ENCODE results near the gene MRPL46. TPM values are rescaled to one million over a fixed set of nuclear protein-coding genes. Genes with fewer than 3 reads are reported as not detected.
"Not testable (repeated sequence)": the region's sequence is repeated elsewhere in the genome, so short reads cannot be mapped to it uniquely, and the experiment has no call there.

Gene MRPL46
- polyA plus RNA-seq, 3 donors: 31.4 to 32.3 (median 31.8) TPM

GRCh38 chr15:88480981-88481380 is 13.8 kb upstream of the MRPL46 start:
- no peak for DNase-seq (ENCODE audit: low read depth in 3 of 3, low spot score in 2 of 3)

- DNase-seq (ENCODE audit: low read depth in 3 of 3, low spot score in 2 of 3): no peak
Measured at GRCh38 chr15:88479169-88479568, 12.0 kb upstream of the MRPL46 start.

DNA sequence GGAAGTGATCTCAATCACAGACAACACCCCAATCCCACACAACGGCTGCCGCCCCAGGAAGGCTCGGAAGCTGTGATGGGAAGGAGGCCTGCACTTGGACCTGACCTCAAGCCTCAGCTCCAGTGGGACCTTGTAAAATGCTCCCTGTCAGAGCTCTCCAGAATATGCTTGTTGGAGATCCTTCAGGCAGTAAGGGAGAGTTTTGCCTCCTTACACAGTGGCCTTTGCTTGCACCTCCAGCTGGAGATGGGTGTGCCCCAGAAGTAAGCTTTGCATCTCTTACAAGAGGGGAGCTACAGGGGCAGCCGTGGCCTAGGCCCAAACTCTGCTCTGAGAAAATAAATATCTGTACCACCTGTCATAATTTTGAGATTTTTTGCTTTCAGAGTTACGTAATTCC is 10.7 kb upstream of the MRPL46 start:
- DNase-seq (ENCODE audit: low read depth in 3 of 3, low spot score in 2 of 3): no peak

DNA sequence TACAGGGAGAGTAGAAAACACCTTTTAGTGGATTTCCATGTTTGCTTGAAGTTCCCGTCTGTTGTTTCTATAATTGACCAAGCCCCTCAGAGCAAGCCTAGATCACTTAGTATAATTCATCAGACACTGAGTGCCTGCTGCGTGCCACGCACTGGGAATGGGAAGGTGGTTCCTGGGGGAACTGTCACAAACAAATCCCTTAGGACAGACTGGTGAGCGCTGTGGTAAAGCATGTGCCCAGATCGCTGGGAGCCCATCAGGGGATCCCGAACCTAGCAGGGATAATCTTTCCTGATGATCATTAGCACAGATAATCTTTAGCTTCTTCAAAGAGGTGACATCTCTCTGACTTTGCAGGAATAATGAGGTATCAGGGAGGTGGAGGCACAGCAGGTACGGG is 9.9 kb upstream of the MRPL46 start:
- no peak for DNase-seq (ENCODE audit: low read depth in 3 of 3, low spot score in 2 of 3)

DNA sequence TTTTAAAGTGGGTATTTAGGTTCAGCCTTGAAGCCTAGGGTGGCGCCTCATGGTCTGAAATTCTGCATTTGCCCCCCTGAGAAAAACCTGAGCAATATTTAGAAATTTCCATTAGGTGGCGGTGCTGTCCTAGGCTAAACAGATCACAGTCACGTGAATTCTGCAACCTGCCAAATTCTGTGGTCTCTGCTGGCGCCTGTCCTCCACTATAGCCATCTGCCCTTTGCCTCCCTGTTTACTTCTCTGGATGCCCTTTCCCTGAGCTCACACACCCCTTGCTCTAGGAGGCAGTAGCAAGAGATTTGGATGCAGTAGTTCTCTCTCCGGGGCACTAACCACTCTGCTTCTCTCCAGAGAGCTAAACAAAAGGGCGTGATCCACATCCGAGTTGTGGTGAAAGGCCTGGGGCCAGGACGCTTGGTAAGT is 9.5 kb upstream of the MRPL46 start:
- DNase-seq (ENCODE audit: low read depth in 3 of 3, low spot score in 2 of 3): no peak

- DNase-seq (ENCODE audit: low read depth in 3 of 3, low spot score in 2 of 3): not testable (repeated sequence)
Measured at GRCh38 chr15:88473661-88474293, 6.6 kb upstream of the MRPL46 start.

DNA sequence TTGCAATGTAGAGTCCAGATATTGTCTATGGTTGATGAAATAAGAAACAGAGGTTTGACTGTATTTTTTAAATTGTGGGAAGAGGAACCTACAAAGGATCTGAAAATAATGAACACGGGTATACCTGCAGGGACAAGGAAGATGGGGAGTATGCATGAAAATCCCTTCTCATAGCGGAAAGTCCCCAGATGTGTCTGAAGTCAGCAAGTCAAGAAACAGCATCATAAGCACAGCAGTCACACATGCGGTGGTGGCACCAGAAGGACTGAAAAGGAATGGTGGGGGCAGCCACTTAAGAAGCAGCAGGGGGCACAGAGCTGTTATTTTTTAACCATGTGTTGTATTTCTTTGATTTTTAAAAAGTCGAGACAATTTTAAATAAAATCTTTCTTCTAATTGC is 5.0 kb upstream of the MRPL46 start:
- DNase-seq (ENCODE audit: low read depth in 3 of 3, low spot score in 2 of 3): no peak

DNA sequence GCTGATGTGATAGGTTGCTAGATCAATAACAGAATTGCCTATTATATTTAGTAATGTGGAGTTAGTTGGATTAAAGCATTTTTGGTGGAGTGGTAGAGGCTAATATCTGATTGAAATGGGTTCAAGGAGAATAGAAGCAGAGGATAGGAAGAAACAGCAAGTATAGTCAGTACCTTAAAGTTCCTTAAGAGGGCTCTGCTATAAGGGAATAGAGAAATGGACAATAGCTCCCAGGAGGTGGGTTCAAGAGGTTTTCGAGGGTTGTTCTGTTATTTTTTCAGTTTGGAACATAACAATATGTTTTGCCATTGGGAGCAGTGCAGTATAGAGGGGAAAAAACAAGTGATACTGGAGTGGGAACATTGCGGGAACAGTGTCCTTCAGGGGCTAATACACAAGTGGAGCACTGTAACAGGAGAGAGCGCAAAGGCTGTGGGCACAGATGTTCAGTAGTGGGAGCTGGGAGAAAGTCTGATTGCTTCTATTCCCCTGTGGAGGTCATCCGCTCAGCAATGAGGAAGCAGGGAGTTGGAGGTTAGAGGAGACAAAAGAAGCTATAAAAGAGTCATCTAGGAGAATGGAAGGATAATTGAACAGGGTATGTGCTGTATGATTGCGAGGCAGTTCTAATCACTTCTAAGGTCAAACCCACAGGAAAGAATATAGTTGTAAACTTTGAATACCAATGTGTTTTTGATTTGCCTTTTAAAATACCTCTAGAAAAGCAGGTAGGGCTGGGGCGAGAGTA is 3.6 kb upstream of the MRPL46 start:
- DNase-seq (ENCODE audit: low read depth in 3 of 3, low spot score in 2 of 3): no peak

- DNase-seq (ENCODE audit: low read depth in 3 of 3, low spot score in 2 of 3): no peak
Measured at GRCh38 chr15:88469321-88469720, 2.1 kb upstream of the MRPL46 start.

DNA sequence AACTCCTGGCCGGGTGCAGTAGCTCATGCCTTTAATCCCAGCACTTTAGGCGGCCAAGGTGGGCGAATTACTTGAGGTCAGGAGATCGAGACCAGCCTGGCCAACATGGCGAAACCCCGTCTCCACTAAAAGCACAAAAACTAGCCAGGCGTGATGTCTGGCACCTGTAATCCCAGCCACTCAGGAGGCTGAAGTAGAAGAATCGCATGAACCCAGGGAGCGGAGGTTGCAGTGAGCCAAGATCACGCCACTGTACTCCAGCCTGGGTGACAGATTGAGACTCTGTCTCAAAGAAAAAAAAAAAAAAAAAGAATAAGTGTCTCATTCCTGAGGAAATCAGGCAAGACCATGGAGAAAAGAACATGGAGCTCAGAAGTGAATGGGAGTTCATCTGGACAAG is 1.5 kb upstream of the MRPL46 start:
- not testable (repeated sequence) for DNase-seq (ENCODE audit: low read depth in 3 of 3, low spot score in 2 of 3)

- no peak for DNase-seq (ENCODE audit: low read depth in 3 of 3, low spot score in 2 of 3)
Measured at GRCh38 chr15:88467935-88468528, 844 bp upstream of the MRPL46 start.

DNA sequence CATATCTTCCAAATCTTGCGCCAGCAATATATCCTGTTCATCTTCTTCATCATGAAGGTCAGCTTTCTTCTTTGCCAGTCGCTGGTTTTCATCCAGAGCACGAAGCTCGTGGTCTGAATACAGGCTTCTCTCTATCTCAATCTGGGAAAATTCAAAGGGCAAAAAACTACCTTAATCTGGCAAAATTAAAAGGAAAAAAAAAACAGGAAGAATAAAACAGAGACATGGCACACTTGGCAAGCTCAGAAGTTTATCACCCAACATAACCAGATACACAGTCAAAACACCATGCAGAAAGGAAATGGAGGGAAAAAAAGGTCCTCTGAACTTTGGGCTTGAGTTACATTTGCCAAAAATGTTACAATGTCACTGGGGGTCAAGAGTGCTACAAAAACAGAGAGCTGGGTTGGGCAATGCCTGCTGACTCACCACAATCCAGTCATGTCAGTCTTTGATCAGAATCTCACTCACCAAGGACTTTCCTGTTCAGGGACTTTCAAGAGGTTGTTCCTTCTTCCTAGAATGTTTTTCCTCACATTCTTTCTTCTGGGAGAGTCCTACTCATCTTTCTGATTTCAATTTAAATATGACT is 1.5 kb downstream of the MRPL46 start:
- no peak for DNase-seq (ENCODE audit: low read depth in 3 of 3, low spot score in 2 of 3)

GRCh38 chr15:88463870-88464532 is 3.2 kb downstream of the MRPL46 start:
- DNase-seq (ENCODE audit: low read depth in 3 of 3, low spot score in 2 of 3): no peak

DNA sequence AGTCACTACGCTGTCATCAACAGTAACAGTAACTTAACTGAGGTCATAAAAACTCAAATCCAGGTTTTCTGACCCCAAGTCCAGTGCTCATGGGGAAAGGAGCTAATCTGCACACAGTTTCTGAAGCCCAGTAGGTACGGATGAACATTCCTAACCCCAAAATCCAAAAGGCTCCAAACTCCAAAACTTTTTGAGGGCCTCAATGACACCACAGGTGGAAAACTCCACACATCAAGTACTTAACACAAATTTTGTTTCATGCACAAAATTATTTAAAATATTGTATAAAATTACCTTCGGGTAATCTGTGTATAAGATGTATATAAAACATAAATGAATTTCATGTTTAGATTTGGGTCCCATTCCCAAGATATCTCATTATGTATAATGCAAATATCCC is 10.5 kb downstream of the MRPL46 start:
- no peak for DNase-seq (ENCODE audit: low read depth in 3 of 3, low spot score in 2 of 3)

- DNase-seq (ENCODE audit: low read depth in 3 of 3, low spot score in 2 of 3): peak in 1 of 3 donors; percentile 44
Measured at GRCh38 chr15:88454867-88455810, 12.0 kb downstream of the MRPL46 start.

- DNase-seq (ENCODE audit: low read depth in 3 of 3, low spot score in 2 of 3): no peak
Measured at GRCh38 chr15:88454236-88454635, 13.0 kb downstream of the MRPL46 start.

DNA sequence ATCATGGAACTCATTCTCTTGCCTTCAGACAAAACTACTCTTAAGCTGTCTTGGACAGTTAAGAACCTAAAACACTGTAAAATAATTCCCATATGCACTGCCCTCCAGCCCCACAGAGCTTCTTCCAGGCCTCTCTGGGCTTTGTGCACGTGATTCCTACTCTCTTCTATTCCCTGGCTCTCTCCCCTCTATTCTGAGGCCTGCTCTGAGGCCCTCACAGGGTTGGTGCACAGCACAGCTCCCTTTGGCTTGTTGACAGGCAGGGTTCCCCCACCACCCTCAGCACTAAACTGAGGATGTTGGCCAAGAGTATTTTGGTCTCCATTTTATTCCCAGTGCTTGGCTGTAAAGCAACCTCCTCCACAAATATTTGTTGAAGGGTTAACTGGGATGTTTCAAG is 13.5 kb downstream of the MRPL46 start:
- no peak for DNase-seq (ENCODE audit: low read depth in 3 of 3, low spot score in 2 of 3)

DNA sequence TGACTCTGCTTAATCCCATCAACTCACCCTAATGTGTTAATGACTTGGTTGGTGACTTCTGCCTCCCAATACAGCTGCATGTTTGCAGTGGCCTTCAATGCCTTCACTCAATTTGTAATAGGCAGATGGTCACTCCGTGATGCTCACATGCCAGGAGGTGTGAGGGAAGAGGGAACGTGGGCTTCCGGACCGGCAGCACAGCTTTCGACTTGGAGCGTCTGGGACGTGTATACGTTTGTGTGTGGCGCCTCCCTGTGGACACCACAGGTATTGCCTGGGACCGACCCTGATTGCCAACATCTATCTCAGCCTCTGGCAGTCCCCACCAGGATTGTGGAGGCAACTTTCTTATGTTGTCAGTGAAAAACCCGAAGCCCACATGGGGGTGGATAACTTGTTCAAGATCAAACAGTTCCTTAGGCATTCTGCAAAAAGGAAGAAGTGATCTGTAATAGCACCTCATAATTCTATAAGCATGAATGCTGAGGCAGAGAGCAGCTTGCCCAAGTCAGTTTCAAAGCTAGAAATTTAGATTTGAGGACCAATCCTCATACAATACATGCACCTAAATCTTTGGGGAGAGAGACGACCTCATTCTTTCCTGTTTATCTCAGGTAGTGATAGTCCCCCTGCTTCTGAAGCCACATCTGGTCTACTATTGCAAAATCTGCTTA is 16.9 kb downstream of the MRPL46 start:
- no peak for DNase-seq (ENCODE audit: low read depth in 3 of 3, low spot score in 2 of 3)

DNA sequence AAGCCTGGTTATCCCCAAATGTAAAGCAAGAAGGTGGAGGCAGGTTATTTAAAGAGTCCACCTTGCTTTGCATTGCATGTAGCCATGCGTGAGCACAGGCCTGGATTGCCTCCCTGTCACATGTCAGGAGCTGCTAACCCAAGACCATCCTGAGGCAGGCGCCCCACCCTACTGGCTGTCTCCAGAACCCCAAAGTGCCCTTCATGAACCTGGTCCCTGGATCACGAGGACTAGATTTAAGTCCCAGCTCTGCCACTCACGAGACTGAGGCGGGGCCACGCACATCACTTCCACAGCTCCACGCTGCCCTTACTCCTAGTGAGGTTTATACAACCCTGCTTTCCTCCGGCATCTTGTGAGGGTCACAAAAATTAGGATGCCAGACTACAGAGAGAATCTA is 17.6 kb downstream of the MRPL46 start:
- no peak for DNase-seq (ENCODE audit: low read depth in 3 of 3, low spot score in 2 of 3)
